ENCODE results near the gene DHFR. TPM values are rescaled to one million over a fixed set of nuclear protein-coding genes. Genes with fewer than 3 reads are reported as not detected.

DHFR gene
- total RNA-seq, 2 experiments from 2014 or later = 105 to 107 TPM

Other genes with a start within 250 kb of the DHFR start
- gene ZFYVE16, start 246.9 kb downstream of the DHFR start, total RNA-seq = 10 to 100 TPM; 11.2 to 11.8 TPM
- gene FAM151B, start 166.9 kb downstream of the DHFR start, total RNA-seq = under 1 TPM; 0.63 to 0.75 TPM
- gene ANKRD34B, start 84.7 kb downstream of the DHFR start, total RNA-seq = under 1 TPM in 1 of 2 experiments, not detected in 1; 0.07 TPM
- 10 to 100 TPM; 25.6 to 27.1 TPM for gene MSH3, start 331 bp downstream of the DHFR start, total RNA-seq

All from activated CD4-positive, alpha-beta T cell treated with anti-CD3 and anti-CD28 coated beads for 36 hours (primary cell).